Astrocyte of the cerebellum (primary cell): Measurements from ENCODE around the gene MRPL18.

Experiments
- DNase-seq: peaks from one replicate; pipeline ENCODE4 v3.0.0-alpha.2; 2011; ENCODE audit warnings: low read depth
- H3K4me3 ChIP-seq: 2 replicates; pipeline ENCODE4 v1.5.1; 2011; ENCODE audit warnings: mild to moderate bottlenecking, low read depth, low read length, moderate library complexity
- in situ Hi-C: cut with HindIII; loops from 2 replicates; pipeline ENCODE4 v1.10.0; 2017; ENCODE audit warnings: low sequenced_read_pairs
- TF ChIP-seq, protein P1 (sequence below): IDR thresholded peaks from 2 replicates; pipeline ENCODE4 v1.5.1; 2012; ENCODE audit warnings: low read length, low read depth, moderate library complexity, mild to moderate bottlenecking; ENCODE audit errors: missing control alignments

The MRPL18 gene

DNA sequence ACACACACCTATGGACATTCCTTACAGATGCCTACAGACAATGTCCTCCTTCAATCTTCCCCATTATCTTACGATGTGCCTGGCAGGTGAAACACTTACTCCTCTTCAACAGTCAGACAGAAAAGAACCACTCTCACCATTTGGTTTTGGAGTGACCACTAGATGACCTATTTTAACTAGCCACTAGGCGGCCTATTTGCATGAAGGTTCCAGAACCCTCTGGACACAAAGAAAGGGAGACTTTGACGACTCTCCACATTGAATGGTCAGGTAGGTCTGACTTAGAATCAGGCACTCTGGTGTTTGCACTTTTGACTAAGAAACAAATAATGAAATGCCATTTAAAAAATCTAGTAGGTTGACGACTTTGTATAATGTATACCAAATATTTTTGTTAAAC lies 51.8 kb downstream of the MRPL18 start:
- TF ChIP-seq, protein P1, sequence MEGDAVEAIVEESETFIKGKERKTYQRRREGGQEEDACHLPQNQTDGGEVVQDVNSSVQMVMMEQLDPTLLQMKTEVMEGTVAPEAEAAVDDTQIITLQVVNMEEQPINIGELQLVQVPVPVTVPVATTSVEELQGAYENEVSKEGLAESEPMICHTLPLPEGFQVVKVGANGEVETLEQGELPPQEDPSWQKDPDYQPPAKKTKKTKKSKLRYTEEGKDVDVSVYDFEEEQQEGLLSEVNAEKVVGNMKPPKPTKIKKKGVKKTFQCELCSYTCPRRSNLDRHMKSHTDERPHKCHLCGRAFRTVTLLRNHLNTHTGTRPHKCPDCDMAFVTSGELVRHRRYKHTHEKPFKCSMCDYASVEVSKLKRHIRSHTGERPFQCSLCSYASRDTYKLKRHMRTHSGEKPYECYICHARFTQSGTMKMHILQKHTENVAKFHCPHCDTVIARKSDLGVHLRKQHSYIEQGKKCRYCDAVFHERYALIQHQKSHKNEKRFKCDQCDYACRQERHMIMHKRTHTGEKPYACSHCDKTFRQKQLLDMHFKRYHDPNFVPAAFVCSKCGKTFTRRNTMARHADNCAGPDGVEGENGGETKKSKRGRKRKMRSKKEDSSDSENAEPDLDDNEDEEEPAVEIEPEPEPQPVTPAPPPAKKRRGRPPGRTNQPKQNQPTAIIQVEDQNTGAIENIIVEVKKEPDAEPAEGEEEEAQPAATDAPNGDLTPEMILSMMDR, result peak; percentile 41
- in situ Hi-C loops, result no loop called here
- no peak for DNase-seq
- H3K4me3 ChIP-seq, result no peak overlapping the region

DNA sequence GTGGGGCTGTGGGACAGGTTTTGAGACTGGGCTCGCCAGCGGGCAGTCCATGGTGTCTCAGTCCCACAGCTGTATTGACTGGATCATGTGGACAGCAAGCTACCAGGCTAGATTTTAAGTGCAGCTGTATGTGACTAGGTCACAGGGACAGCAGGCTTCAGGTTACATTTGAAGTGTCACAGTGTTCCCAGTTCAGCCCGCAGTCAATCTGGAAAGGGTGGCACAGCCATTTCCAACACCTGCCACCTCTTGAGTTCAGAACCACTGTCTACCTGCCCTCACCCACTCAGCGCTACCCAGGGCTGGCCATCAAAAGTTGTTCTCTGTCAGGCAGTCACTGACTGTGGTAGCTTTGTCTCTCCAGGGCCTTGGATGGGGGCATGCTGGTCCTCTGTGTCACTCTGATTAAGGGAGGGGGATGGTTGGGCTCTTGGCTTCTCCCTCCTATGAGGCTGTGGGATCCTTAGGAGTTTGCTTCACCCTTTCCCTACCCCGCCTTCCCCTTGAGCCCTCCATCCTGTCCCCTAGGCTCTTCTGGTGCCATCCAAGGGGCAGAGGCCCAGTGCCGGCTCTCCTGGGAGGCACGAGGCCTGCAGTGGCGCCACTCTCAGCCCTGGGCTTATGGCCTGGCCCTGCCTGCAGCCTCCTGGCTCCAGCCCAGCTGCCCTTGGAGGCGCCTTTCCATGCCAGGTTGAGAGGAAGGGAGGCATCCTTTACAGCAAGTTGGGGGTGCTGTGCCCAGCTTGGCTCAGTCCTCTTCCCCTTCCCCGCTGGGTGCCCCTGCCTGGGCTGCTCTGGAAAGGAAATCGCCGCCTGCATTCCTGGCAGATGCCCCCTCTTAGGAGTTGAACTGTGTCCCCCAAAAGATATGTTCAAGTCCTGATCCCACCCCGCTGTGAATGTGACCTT lies 54.7 kb downstream of the MRPL18 start:
- in situ Hi-C loops, result no loop called here
- no peak overlapping the region for H3K4me3 ChIP-seq
- TF ChIP-seq, protein P1, result no peak
- DNase-seq, result no peak
